Activated naive CD4-positive, alpha-beta T cell treated with anti-CD3 and anti-CD28 coated beads for 36 hours (primary cell): ENCODE data around the gene HS1BP3. TPM values are rescaled to one million over a fixed set of nuclear protein-coding genes. Genes with fewer than 3 reads are reported as not detected.
A peak's percentile ranks its signal among the peaks of the same experiment; 100 is the strongest.

Experiments
- CTCF ChIA-PET: fragments of 350-600 bp; sonication (Branson Sonifier 250); formaldehyde crosslinking; loops from one replicate; lab custom pipeline; 2021; ENCODE audit warnings: antibody characterized with exemption; lab: Charles Lee
- DNase-seq: peaks from one replicate; pipeline ENCODE4 v3.0.0-alpha.2; 2020
- H3K27ac Mint-ChIP-seq: one replicate; pipeline ENCODE4 v1.8.0; 2021; ENCODE audit warnings: mild to moderate bottlenecking, mixed read lengths
- H3K27me3 Mint-ChIP-seq: one replicate; pipeline ENCODE4 v1.8.0; 2021; ENCODE audit warnings: low read depth, mixed read lengths
- H3K36me3 Mint-ChIP-seq: one replicate; pipeline ENCODE4 v1.8.0; 2021; ENCODE audit warnings: low read depth, mixed read lengths
- H3K4me1 Mint-ChIP-seq: one replicate; pipeline ENCODE4 v1.8.0; 2021; ENCODE audit warnings: low read depth, mixed read lengths
- H3K4me3 Mint-ChIP-seq: one replicate; pipeline ENCODE4 v1.8.0; 2021; ENCODE audit warnings: mild to moderate bottlenecking, moderate library complexity, mixed read lengths
- H3K9me3 Mint-ChIP-seq: one replicate; pipeline ENCODE4 v1.8.0; 2021; ENCODE audit warnings: mixed read lengths
- intact Hi-C: fragments of 100-400 bp; cut with micrococcal nuclease; formaldehyde crosslinking; loops from one replicate; pipeline ENCODE4 v1.15.1; 2023
- total RNA-seq, 2 experiments: library from RNA; stranded (reverse); gene quantifications; one replicate each; pipeline ENCODE4 v1.2.3, GENCODE V29; 2021

HS1BP3 gene
- total RNA-seq, 2 experiments from 2014 or later, result 6.0 to 6.1 TPM

GRCh38 chr2:20647738-20648137 lies 3.2 kb downstream of the HS1BP3 start:
- Mint-ChIP-seq H3K4me1 (peaks cover 20% of the 10 kb centered on the region), H3K27ac (no peak overlapping the region), H3K4me3 (no peak overlapping the region), H3K27me3 (no peaks in the 10 kb centered on the region), H3K36me3 (peaks cover 6% of the 10 kb centered on the region), H3K9me3 (no peaks in the 10 kb centered on the region)
- intact Hi-C loops, result loop anchor here (10.0 kb wide), 1 partner anchor 633 kb away; the partner anchor contains the start of gene MATN3
- CTCF ChIA-PET, result interaction anchor here (8.3 kb wide), 1 partner anchor 14 kb away, joined by 72 read pairs; no protein-coding TSS in a partner anchor
- no peak for DNase-seq

- no peaks in the 10 kb centered on the region for H3K9me3 Mint-ChIP-seq
- intact Hi-C loops, result loop anchor here (10.0 kb wide), 1 partner anchor 632 kb away; the partner anchor contains the start of gene MATN3
- CTCF ChIA-PET, result interaction anchor here (8.3 kb wide), 1 partner anchor 14 kb away, joined by 72 read pairs; no protein-coding TSS in a partner anchor
- no peaks in the 10 kb centered on the region for H3K27me3 Mint-ChIP-seq
- no peak for DNase-seq
- peaks cover 6% of the 10 kb centered on the region for H3K36me3 Mint-ChIP-seq
- no peak overlapping the region for H3K27ac Mint-ChIP-seq
- no peak overlapping the region for H3K4me3 Mint-ChIP-seq
- peaks cover 20% of the 10 kb centered on the region for H3K4me1 Mint-ChIP-seq
These were observed 3.7 kb downstream of the HS1BP3 start for GRCh38 chr2:20647211-20647610.

GRCh38 chr2:20646446-20646845 lies 4.5 kb downstream of the HS1BP3 start:
- CTCF ChIA-PET, result interaction anchor here (8.3 kb wide), 1 partner anchor 15 kb away, joined by 72 read pairs; no protein-coding TSS in a partner anchor

GRCh38 chr2:20645761-20646160 lies 5.1 kb downstream of the HS1BP3 start:
- no peak overlapping the region for H3K27ac Mint-ChIP-seq
- peaks cover 6% of the 10 kb centered on the region for H3K36me3 Mint-ChIP-seq
- no peaks in the 10 kb centered on the region for H3K27me3 Mint-ChIP-seq
- peaks cover 18% of the 10 kb centered on the region for H3K4me1 Mint-ChIP-seq
- intact Hi-C loops, result loop anchor here (10.0 kb wide), 1 partner anchor 631 kb away; the partner anchor contains the start of gene MATN3
- no peak overlapping the region for H3K4me3 Mint-ChIP-seq
- no peaks in the 10 kb centered on the region for H3K9me3 Mint-ChIP-seq
- no peak for DNase-seq
- CTCF ChIA-PET, result no interaction called here

More at GRCh38 chr2:20646446-20646845, 4.5 kb downstream of the HS1BP3 start:
- Mint-ChIP-seq H3K36me3 (peaks cover 6% of the 10 kb centered on the region), H3K4me3 (no peak overlapping the region), H3K27ac (no peak overlapping the region), H3K27me3 (no peaks in the 10 kb centered on the region), H3K9me3 (no peaks in the 10 kb centered on the region), H3K4me1 (peaks cover 18% of the 10 kb centered on the region)
- intact Hi-C loops, result loop anchor here (10.0 kb wide), 1 partner anchor 632 kb away; the partner anchor contains the start of gene MATN3
- DNase-seq, result no peak

- Mint-ChIP-seq H3K36me3 (peaks cover 6% of the 10 kb centered on the region), H3K4me3 (no peak overlapping the region), H3K4me1 (peaks cover 15% of the 10 kb centered on the region), H3K27ac (no peak overlapping the region), H3K27me3 (no peaks in the 10 kb centered on the region), H3K9me3 (no peaks in the 10 kb centered on the region)
- intact Hi-C loops, result loop anchor here (10.0 kb wide), 1 partner anchor 630 kb away; the partner anchor contains the start of gene MATN3
- DNase-seq, result no peak
- CTCF ChIA-PET, result no interaction called here
These were observed 5.6 kb downstream of the HS1BP3 start for GRCh38 chr2:20645301-20645701.

- peaks cover 3% of the 10 kb centered on the region for H3K4me1 Mint-ChIP-seq
- no peak for DNase-seq
- H3K4me3 Mint-ChIP-seq, result no peak overlapping the region
- no peak overlapping the region for H3K27ac Mint-ChIP-seq
- CTCF ChIA-PET, result interaction anchor here (0.6 to 5.8 kb wide), 15 partner anchors 8 to 403 kb away, joined by 3 to 63 read pairs (median 4); partner anchors contain the start of genes HS1BP3 and RHOB
- intact Hi-C loops, result loop anchor here (2.0 to 10.0 kb wide), 3 partner anchors 402 to 689 kb away; partner anchors contain the start of gene MATN3
- H3K9me3 Mint-ChIP-seq, result no peaks in the 10 kb centered on the region
- no peaks in the 10 kb centered on the region for H3K27me3 Mint-ChIP-seq
- H3K36me3 Mint-ChIP-seq, result peaks cover 6% of the 10 kb centered on the region
These were observed 7.1 kb downstream of the HS1BP3 start for GRCh38 chr2:20643826-20644225.

GRCh38 chr2:20643060-20643459 lies 7.8 kb downstream of the HS1BP3 start:
- no peak overlapping the region for H3K27ac Mint-ChIP-seq
- no peaks in the 10 kb centered on the region for H3K9me3 Mint-ChIP-seq
- intact Hi-C loops, result loop anchor here (2.0 to 10.0 kb wide), 3 partner anchors 401 to 688 kb away; partner anchors contain the start of gene MATN3
- H3K36me3 Mint-ChIP-seq, result peaks cover 6% of the 10 kb centered on the region
- CTCF ChIA-PET, result interaction anchor here (0.9 to 5.8 kb wide), 23 partner anchors 8 to 403 kb away, joined by 3 to 63 read pairs (median 3); partner anchors contain the start of genes HS1BP3 and RHOB
- no peaks in the 10 kb centered on the region for H3K27me3 Mint-ChIP-seq
- no peak overlapping the region for H3K4me3 Mint-ChIP-seq
- no peak for DNase-seq
- H3K4me1 Mint-ChIP-seq, result no peaks in the 10 kb centered on the region

- DNase-seq, result peak; percentile 73
- peaks cover 6% of the 10 kb centered on the region for H3K36me3 Mint-ChIP-seq
- CTCF ChIA-PET, result interaction anchor here (0.6 to 5.8 kb wide), 24 partner anchors 8 to 317 kb away, joined by 3 to 63 read pairs (median 4); partner anchors contain the start of genes HS1BP3 and RHOB
- no peaks in the 10 kb centered on the region for H3K27me3 Mint-ChIP-seq
- H3K4me1 Mint-ChIP-seq, result no peaks in the 10 kb centered on the region
- no peak overlapping the region for H3K27ac Mint-ChIP-seq
- H3K9me3 Mint-ChIP-seq, result no peaks in the 10 kb centered on the region
- intact Hi-C loops, result loop anchor here (1.0 to 10.0 kb wide), 5 partner anchors 199 to 688 kb away; partner anchors contain the start of gene MATN3
- H3K4me3 Mint-ChIP-seq, result no peak overlapping the region
These were observed 8.6 kb downstream of the HS1BP3 start for GRCh38 chr2:20642055-20642971.

- CTCF ChIA-PET, result interaction anchor here (0.7 to 5.8 kb wide), 16 partner anchors 10 to 316 kb away, joined by 3 to 63 read pairs (median 4); partner anchors contain the start of gene RHOB
- Mint-ChIP-seq H3K4me1 (no peaks in the 10 kb centered on the region), H3K27ac (no peak overlapping the region), H3K27me3 (no peaks in the 10 kb centered on the region), H3K4me3 (no peak overlapping the region), H3K36me3 (peaks cover 8% of the 10 kb centered on the region), H3K9me3 (no peaks in the 10 kb centered on the region)
- DNase-seq, result no peak
- intact Hi-C loops, result loop anchor here (5.0 to 10.0 kb wide), 2 partner anchors 399 to 627 kb away; partner anchors contain the start of gene MATN3
These were observed 9.5 kb downstream of the HS1BP3 start for GRCh38 chr2:20641123-20641985.

GRCh38 chr2:20640411-20641122 lies 10.3 kb downstream of the HS1BP3 start:
- CTCF ChIA-PET, result interaction anchor here (0.8 to 5.8 kb wide), 8 partner anchors 10 to 315 kb away, joined by 3 to 63 read pairs (median 9); partner anchors contain the start of gene HS1BP3
- H3K4me3 Mint-ChIP-seq, result no peak overlapping the region
- H3K27me3 Mint-ChIP-seq, result no peaks in the 10 kb centered on the region
- H3K36me3 Mint-ChIP-seq, result peaks cover 8% of the 10 kb centered on the region
- H3K4me1 Mint-ChIP-seq, result no peaks in the 10 kb centered on the region
- H3K27ac Mint-ChIP-seq, result no peak overlapping the region
- no peak for DNase-seq
- intact Hi-C loops, result loop anchor here (5.0 to 10.0 kb wide), 2 partner anchors 398 to 626 kb away; partner anchors contain the start of gene MATN3
- H3K9me3 Mint-ChIP-seq, result no peaks in the 10 kb centered on the region
